Activated CD4-positive, CD25-positive, alpha-beta regulatory T cell treated with anti-CD3 and anti-CD28 coated beads, Interleukin-2, amount 50 U/mL, for 16 hours (primary cell): Measurements from ENCODE around the gene LATS2.

Source experiments
- DNase-seq: peaks from one replicate; pipeline ENCODE4 v3.0.0-alpha.2; 2020; ENCODE audit warnings: low read depth, low spot score

LATS2 gene

DNA sequence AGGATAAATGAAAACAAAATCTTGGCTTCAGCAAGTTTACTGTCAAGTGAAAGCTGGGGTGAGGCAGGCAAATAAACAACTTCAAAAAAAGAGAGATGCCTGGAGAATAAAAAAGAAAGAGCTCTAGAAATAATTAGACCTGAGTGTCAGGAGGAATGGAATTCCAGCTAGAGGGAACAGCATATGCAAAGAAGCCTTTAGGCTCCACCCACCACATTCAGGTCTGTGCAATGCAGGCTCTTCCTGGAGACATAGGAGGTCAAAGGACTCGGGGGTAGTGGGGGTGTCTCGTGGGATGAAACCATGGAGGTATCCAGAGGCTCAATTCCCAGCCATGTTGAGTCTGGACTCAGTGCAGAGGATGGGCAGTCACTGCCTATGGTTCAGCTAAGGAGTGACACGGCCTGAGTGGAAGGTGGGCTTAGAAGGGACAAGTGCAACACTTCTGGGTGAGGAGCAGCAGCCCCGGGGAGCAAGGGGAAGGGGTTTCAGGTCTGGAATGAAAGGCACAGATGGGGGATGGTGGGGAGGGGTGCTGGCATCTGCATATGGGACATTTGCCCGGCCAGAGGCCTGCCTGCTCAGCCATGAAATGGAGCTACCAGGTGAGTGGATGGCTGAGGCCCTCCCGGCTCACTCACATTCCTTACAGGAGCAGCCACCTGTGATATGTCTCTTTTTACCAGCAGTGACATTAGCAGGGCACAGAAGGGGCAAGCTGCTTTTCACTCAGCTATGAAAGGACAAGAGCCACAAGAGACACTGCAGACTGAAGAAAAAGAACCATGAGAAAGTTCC lies 12.3 kb downstream of the LATS2 start:
- DNase-seq, result no peak

DNA sequence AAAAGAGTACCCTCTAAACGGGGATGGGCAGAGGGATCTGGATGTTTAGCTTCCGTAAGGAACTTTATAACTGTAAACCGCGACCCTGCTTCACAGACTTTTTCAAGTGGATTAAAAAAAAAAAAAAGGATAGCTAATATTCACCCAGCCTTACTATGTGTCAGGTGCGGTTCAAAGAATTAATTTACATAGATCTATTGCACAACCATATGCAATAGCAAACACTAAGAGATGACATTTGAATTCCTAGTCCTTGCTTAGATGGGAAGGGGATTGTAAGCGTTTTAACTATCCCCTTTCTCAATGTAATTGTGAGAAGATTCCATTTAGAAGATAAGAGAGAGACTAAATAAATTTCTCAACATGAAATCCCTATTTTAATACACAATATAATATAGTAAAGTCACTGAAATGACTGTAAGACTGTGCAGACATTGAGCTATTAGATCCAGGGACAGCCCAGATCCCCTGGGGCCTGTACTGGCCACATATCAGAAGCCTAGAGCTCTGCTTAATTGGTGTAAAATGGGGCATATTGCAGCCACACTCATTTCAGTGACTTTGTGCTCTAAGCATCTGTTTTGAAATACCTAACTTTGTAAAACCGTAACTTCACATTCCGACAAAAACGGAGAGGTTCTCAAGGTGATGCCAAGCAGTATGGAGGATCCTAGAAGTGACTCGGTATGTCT lies 13.6 kb downstream of the LATS2 start:
- no peak for DNase-seq

GRCh38 chr13:21047087-21047486 lies 14.3 kb downstream of the LATS2 start:
- no peak for DNase-seq

- no peak for DNase-seq
Observed at GRCh38 chr13:21046203-21046602, 15.2 kb downstream of the LATS2 start.

DNA sequence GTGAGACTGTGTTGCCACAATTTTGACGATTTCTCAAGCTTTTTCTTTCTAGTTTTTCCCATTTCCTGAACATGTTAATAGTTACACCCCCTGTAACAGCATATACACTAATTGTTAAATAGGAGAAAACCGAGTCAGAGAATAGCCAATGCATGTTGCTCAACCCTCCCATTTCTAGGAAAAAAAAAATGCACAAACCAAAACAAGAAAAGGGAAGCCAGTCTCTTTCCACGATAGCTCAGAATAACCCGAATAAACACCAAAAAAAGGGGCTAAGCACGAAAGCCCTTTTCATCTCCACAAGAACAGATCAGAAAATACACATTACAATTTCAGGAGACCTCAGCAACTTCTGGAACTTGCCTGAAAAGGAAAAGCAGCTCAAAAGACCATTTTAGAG lies 16.3 kb downstream of the LATS2 start:
- no peak for DNase-seq

GRCh38 chr13:21043898-21044297 lies 17.5 kb downstream of the LATS2 start:
- DNase-seq, result no peak

- no peak for DNase-seq
Observed at GRCh38 chr13:21040120-21040826, 21.1 kb downstream of the LATS2 start.

GRCh38 chr13:21039097-21039800 lies 22.1 kb downstream of the LATS2 start:
- no peak for DNase-seq

DNA sequence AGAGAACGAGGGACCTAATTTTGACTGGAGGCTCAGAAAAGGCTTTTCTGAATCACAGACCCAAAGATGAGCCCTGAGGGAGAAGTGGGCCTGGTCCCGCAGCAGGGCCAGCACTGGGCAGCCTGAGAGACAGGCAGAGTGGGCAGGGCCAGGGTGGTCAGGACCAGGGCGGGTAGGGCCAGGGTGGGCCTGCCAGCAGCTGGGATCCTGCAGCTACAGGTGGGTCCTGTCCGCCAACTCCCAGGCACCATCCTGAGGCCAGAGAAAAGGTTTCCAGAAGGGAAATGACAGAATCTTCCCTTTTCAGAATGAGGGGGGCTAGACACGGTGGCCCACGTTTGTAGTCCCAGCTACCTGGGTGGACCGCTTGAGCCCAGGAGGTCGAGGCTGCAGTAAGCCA lies 23.7 kb downstream of the LATS2 start:
- DNase-seq, result no peak

GRCh38 chr13:21035498-21035897 lies 25.9 kb downstream of the LATS2 start:
- no peak for DNase-seq

DNA sequence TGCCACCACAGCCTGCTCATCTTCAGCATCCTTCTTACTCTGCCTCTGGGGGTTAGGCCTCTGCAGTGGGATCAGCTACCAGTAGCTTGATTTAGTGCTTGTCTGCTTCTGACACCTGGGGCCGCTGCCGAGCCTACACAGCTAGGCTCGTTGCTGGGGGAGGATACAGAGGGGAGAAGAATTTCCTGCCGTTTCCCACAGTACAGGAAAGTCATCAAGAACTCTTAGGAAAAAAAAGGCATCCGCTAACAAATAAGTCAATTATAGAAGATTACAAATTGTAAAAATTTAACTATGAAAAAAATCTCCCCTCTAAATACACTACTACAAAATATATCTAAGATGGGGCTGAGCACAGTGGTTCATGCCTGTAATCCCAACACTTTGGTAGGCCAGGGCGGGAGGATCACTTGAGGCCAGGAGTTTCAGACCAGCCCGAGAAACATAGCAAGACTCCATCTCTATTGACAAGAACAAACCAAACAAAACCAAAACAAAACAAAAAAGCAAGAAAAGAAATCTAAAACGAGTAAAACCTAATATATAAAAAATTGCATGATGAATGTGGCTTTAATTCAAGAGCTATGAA lies 26.7 kb downstream of the LATS2 start:
- no peak for DNase-seq

DNA sequence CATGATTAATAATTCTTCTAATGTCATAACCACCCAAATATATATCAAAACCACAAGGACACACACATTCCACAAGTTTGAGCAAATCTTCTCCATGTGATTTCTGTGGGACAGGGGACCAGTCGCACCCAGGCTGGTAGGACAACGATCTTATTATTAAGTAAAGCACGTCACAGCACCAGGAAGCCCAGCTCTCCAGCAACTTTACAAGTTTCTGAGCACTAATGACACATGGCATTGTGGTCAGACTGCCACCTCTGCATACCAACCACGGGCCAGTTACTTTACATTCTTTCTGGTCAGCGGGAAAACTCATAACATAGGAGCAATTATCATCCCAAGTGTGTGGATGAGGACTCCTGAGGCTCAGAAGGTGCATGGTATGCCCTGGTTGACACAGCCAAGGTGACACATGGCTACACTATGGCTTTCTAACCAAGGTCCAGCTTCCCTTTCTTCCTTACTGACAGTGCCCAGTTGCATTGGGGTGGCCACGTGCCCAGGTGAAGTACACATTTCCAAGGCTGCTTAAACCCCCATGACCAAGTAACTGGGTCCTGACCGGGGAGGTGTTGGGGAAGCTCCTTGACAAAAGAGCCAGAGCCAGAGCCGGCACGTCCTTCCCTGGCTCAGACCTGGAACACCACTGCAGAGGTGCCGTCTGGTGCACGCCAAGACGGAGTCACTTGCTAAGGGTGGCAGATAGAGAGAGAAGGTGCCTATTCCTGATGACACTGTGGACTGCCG lies 27.4 kb downstream of the LATS2 start:
- DNase-seq, result no peak

- DNase-seq, result no peak
Observed at GRCh38 chr13:21033212-21033840, 28.1 kb downstream of the LATS2 start.

DNA sequence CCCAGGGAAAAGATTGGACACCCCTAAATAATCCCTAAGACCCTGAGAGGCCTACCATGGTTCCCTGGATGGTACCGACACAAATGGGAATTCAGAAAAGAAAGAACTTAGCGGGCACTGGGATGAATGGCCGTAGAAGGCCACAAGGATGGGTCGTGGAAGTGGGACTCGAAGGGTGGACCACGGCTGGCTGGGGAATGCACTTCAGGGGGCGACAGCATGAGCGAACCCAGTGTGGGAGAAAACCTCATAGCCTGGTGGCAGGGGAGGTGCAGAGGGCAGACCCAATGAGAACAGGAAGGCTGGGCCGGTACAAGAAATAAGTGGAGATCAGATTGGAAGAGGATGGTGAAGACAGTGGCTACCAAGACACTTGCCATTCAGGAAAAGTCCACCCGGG lies 28.7 kb downstream of the LATS2 start:
- DNase-seq, result no peak

- DNase-seq, result no peak
Observed at GRCh38 chr13:21031594-21032275, 29.7 kb downstream of the LATS2 start.

GRCh38 chr13:21025539-21025938 lies 35.8 kb downstream of the LATS2 start:
- DNase-seq, result no peak

GRCh38 chr13:21022056-21022979 lies 39.1 kb downstream of the LATS2 start:
- DNase-seq, result no peak

GRCh38 chr13:21020581-21020980 lies 40.8 kb downstream of the LATS2 start:
- DNase-seq, result no peak

DNA sequence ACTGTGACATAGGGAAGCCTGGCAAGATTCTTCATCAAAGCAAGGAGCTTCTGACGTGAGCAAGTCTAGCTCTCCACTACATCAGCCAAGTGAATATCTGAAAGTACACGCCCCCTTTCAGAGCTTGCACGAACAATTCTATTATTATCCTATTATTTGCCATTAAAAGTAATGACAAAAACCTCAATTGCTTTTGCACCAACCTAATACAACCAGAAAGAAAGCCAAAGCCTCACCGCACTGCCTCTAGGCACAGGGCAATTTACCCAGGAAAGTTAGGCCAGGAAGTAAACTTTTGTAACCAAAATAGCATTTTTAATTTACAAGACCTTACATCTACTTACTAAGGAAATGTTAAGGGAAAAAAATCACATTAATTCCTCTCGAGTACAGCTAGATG lies 41.2 kb downstream of the LATS2 start:
- no peak for DNase-seq
